GM23338 (cell line): ENCODE data around the gene TMEM119.

Experiments
- CREB1 ChIP-seq: fragments of 250-450 bp; sonication (Bioruptor Pico); IDR thresholded peaks from 2 replicates; pipeline ENCODE4 v1.5.0; 2020; ENCODE audit warnings: low read depth, mild to moderate bottlenecking, moderate library complexity
- EZH2 ChIP-seq: fragments of 200-600 bp; sonication (generic); IDR thresholded peaks from one replicate; pipeline ENCODE4 v1.8.0; 2017; ENCODE audit warnings: antibody characterized with exemption, mild to moderate bottlenecking, low read depth; ENCODE audit not compliant: unreplicated experiment
- EZH2phosphoT487 ChIP-seq: fragments of 200-600 bp; sonication (generic); IDR thresholded peaks from one replicate; pipeline ENCODE4 v1.8.1; 2018; ENCODE audit warnings: antibody characterized with exemption; ENCODE audit not compliant: unreplicated experiment
- JUNB ChIP-seq: IDR thresholded peaks from one replicate; pipeline ENCODE4 v1.6.1; 2016; ENCODE audit warnings: antibody characterized with exemption; ENCODE audit not compliant: unreplicated experiment
- NANOG ChIP-seq: IDR thresholded peaks from 2 replicates; pipeline ENCODE4 v1.6.1; 2016; ENCODE audit warnings: antibody characterized with exemption, borderline replicate concordance
- POLR2AphosphoS5 ChIP-seq: IDR thresholded peaks from 2 replicates; pipeline ENCODE4 v1.6.1; 2016; ENCODE audit warnings: antibody characterized with exemption, low read depth
- STAT1 ChIP-seq: IDR thresholded peaks from one replicate; pipeline ENCODE4 v1.6.1; 2016; ENCODE audit warnings: antibody characterized with exemption; ENCODE audit not compliant: unreplicated experiment
- ZNF114 ChIP-seq: fragments of 250-450 bp; sonication (Bioruptor Pico); IDR thresholded peaks from 2 replicates; pipeline ENCODE4 v1.5.0; 2020; ENCODE audit warnings: mild to moderate bottlenecking, moderate library complexity
- ZNF331 ChIP-seq: fragments of 250-450 bp; sonication (Bioruptor Pico); IDR thresholded peaks from 2 replicates; pipeline ENCODE4 v1.5.0; 2020; ENCODE audit warnings: low read depth, mild to moderate bottlenecking, moderate library complexity
- TF ChIP-seq, protein P1 (sequence below), 2 experiments: fragments of 200-600 bp in 1 of 2; sonication (generic) in 1 of 2; conservative IDR thresholded peaks; 2 replicates each; pipeline versions ENCODE4 v1.5.1 to v1.6.1; 2016 to 2017; ENCODE audit warnings: antibody characterized with exemption in 2 of 2, low read depth in 2 of 2, mild to moderate bottlenecking in 2 of 2, moderate library complexity in 1 of 2
- TF ChIP-seq, protein P2 (sequence below): IDR thresholded peaks from one replicate; pipeline ENCODE4 v1.6.1; 2018; ENCODE audit warnings: antibody characterized with exemption; ENCODE audit not compliant: unreplicated experiment
- TF ChIP-seq, protein P3 (sequence below): IDR thresholded peaks from 2 replicates; pipeline ENCODE4 v1.6.1; 2016; ENCODE audit warnings: antibody characterized with exemption
- TF ChIP-seq, protein P4 (sequence below): fragments of 250-450 bp; sonication (Bioruptor Pico); IDR thresholded peaks from 2 replicates; pipeline ENCODE4 v1.5.0; 2020; ENCODE audit warnings: mild to moderate bottlenecking, moderate library complexity

DNA sequence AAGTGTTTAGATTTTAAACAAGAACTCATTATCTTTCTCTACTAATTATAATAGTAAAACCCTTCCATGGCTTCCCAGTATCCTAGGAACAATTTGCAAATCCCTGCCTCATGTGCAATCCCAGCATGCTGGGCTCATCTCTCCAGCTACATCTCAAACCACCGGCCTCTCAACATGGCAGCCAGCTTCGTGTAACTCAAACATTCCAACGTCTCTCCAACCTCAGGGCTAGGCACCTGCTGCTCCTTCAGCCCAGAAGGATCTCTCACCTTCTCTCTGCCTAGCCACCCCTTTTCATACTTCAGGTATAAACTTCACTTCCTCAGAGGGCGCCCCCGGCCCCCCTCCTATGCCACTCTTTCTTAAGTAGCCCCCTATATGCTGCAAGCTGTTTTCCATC is 44.1 kb downstream of the TMEM119 start:
- no peak for TF ChIP-seq EZH2
- TF ChIP-seq POLR2AphosphoS5: no peak
- no peak for TF ChIP-seq CREB1 (CRISPR knock-in tag)
- no peak for TF ChIP-seq EZH2phosphoT487
- TF ChIP-seq, protein P1, sequence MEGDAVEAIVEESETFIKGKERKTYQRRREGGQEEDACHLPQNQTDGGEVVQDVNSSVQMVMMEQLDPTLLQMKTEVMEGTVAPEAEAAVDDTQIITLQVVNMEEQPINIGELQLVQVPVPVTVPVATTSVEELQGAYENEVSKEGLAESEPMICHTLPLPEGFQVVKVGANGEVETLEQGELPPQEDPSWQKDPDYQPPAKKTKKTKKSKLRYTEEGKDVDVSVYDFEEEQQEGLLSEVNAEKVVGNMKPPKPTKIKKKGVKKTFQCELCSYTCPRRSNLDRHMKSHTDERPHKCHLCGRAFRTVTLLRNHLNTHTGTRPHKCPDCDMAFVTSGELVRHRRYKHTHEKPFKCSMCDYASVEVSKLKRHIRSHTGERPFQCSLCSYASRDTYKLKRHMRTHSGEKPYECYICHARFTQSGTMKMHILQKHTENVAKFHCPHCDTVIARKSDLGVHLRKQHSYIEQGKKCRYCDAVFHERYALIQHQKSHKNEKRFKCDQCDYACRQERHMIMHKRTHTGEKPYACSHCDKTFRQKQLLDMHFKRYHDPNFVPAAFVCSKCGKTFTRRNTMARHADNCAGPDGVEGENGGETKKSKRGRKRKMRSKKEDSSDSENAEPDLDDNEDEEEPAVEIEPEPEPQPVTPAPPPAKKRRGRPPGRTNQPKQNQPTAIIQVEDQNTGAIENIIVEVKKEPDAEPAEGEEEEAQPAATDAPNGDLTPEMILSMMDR (conservative IDR thresholded peaks at IDR 0.05; ENCODE audit: low read depth in 2 of 2): no peak
- no peak for TF ChIP-seq STAT1
- no peak for TF ChIP-seq NANOG
- TF ChIP-seq, protein P2, sequence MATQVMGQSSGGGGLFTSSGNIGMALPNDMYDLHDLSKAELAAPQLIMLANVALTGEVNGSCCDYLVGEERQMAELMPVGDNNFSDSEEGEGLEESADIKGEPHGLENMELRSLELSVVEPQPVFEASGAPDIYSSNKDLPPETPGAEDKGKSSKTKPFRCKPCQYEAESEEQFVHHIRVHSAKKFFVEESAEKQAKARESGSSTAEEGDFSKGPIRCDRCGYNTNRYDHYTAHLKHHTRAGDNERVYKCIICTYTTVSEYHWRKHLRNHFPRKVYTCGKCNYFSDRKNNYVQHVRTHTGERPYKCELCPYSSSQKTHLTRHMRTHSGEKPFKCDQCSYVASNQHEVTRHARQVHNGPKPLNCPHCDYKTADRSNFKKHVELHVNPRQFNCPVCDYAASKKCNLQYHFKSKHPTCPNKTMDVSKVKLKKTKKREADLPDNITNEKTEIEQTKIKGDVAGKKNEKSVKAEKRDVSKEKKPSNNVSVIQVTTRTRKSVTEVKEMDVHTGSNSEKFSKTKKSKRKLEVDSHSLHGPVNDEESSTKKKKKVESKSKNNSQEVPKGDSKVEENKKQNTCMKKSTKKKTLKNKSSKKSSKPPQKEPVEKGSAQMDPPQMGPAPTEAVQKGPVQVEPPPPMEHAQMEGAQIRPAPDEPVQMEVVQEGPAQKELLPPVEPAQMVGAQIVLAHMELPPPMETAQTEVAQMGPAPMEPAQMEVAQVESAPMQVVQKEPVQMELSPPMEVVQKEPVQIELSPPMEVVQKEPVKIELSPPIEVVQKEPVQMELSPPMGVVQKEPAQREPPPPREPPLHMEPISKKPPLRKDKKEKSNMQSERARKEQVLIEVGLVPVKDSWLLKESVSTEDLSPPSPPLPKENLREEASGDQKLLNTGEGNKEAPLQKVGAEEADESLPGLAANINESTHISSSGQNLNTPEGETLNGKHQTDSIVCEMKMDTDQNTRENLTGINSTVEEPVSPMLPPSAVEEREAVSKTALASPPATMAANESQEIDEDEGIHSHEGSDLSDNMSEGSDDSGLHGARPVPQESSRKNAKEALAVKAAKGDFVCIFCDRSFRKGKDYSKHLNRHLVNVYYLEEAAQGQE: no peak
- TF ChIP-seq ZNF114 (CRISPR knock-in tag): no peak
- no peak for TF ChIP-seq JUNB
- TF ChIP-seq ZNF331 (CRISPR knock-in tag): no peak
- TF ChIP-seq, protein P3, sequence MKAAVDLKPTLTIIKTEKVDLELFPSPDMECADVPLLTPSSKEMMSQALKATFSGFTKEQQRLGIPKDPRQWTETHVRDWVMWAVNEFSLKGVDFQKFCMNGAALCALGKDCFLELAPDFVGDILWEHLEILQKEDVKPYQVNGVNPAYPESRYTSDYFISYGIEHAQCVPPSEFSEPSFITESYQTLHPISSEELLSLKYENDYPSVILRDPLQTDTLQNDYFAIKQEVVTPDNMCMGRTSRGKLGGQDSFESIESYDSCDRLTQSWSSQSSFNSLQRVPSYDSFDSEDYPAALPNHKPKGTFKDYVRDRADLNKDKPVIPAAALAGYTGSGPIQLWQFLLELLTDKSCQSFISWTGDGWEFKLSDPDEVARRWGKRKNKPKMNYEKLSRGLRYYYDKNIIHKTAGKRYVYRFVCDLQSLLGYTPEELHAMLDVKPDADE: no peak
- TF ChIP-seq, protein P4, sequence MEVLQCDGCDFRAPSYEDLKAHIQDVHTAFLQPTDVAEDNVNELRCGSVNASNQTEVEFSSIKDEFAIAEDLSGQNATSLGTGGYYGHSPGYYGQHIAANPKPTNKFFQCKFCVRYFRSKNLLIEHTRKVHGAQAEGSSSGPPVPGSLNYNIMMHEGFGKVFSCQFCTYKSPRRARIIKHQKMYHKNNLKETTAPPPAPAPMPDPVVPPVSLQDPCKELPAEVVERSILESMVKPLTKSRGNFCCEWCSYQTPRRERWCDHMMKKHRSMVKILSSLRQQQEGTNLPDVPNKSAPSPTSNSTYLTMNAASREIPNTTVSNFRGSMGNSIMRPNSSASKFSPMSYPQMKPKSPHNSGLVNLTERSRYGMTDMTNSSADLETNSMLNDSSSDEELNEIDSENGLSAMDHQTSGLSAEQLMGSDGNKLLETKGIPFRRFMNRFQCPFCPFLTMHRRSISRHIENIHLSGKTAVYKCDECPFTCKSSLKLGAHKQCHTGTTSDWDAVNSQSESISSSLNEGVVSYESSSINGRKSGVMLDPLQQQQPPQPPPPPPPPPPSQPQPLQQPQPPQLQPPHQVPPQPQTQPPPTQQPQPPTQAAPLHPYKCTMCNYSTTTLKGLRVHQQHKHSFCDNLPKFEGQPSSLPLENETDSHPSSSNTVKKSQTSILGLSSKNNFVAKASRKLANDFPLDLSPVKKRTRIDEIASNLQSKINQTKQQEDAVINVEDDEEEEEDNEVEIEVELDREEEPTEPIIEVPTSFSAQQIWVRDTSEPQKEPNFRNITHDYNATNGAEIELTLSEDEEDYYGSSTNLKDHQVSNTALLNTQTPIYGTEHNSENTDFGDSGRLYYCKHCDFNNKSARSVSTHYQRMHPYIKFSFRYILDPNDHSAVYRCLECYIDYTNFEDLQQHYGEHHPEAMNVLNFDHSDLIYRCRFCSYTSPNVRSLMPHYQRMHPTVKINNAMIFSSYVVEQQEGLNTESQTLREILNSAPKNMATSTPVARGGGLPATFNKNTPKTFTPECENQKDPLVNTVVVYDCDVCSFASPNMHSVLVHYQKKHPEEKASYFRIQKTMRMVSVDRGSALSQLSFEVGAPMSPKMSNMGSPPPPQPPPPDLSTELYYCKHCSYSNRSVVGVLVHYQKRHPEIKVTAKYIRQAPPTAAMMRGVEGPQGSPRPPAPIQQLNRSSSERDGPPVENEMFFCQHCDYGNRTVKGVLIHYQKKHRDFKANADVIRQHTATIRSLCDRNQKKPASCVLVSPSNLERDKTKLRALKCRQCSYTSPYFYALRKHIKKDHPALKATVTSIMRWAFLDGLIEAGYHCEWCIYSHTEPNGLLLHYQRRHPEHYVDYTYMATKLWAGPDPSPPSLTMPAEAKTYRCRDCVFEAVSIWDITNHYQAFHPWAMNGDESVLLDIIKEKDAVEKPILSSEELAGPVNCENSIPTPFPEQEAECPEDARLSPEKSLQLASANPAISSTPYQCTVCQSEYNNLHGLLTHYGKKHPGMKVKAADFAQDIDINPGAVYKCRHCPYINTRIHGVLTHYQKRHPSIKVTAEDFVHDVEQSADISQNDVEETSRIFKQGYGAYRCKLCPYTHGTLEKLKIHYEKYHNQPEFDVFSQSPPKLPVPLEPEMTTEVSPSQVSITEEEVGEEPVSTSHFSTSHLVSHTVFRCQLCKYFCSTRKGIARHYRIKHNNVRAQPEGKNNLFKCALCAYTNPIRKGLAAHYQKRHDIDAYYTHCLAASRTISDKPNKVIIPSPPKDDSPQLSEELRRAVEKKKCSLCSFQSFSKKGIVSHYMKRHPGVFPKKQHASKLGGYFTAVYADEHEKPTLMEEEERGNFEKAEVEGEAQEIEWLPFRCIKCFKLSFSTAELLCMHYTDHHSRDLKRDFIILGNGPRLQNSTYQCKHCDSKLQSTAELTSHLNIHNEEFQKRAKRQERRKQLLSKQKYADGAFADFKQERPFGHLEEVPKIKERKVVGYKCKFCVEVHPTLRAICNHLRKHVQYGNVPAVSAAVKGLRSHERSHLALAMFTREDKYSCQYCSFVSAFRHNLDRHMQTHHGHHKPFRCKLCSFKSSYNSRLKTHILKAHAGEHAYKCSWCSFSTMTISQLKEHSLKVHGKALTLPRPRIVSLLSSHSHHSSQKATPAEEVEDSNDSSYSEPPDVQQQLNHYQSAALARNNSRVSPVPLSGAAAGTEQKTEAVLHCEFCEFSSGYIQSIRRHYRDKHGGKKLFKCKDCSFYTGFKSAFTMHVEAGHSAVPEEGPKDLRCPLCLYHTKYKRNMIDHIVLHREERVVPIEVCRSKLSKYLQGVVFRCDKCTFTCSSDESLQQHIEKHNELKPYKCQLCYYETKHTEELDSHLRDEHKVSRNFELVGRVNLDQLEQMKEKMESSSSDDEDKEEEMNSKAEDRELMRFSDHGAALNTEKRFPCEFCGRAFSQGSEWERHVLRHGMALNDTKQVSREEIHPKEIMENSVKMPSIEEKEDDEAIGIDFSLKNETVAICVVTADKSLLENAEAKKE (CRISPR knock-in tag): no peak
